ENCODE results near the gene GABRP. TPM values are rescaled to one million over a fixed set of nuclear protein-coding genes. Genes with fewer than 3 reads are reported as not detected.

GABRP gene
- total RNA-seq, 1 donor, result under 0.01 TPM

DNA sequence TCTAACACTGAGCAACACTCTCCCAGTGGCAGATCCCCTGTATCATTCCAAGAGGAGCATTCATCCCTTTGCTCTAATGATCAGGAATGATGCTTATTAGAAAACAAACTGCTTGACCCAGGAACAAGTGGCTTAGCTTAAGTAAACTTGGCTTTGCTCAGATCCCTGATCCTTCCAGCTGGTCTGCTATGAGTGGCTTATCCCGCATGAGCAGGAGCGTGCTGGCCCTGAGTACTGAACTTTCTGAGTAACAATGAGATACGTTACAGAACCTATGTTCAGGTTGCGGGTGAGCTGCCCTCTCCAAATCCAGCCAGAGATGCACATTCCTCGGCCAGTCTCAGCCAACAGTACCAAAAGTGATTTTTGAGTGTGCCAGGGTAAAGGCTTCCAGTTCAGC, 29.7 kb downstream of the GABRP start:
- H3K4me3 ChIP-seq (ENCODE audit: insufficient read depth, low read length), result no peak overlapping the region
- H4K20me1 ChIP-seq (ENCODE audit: insufficient read depth, low read length), result no peaks in the 10 kb centered on the region
- no peaks in the 10 kb centered on the region for H3K36me3 ChIP-seq (ENCODE audit: insufficient read depth, low read length)
- no peak overlapping the region for H3K27ac ChIP-seq (ENCODE audit: low read depth, low read length)
- no peak overlapping the region for H3K4me2 ChIP-seq (ENCODE audit: insufficient read depth, low read length)
- no peak for DNase-seq (ENCODE audit: insufficient read length, low spot score, missing footprints)
- TF ChIP-seq, protein P1, sequence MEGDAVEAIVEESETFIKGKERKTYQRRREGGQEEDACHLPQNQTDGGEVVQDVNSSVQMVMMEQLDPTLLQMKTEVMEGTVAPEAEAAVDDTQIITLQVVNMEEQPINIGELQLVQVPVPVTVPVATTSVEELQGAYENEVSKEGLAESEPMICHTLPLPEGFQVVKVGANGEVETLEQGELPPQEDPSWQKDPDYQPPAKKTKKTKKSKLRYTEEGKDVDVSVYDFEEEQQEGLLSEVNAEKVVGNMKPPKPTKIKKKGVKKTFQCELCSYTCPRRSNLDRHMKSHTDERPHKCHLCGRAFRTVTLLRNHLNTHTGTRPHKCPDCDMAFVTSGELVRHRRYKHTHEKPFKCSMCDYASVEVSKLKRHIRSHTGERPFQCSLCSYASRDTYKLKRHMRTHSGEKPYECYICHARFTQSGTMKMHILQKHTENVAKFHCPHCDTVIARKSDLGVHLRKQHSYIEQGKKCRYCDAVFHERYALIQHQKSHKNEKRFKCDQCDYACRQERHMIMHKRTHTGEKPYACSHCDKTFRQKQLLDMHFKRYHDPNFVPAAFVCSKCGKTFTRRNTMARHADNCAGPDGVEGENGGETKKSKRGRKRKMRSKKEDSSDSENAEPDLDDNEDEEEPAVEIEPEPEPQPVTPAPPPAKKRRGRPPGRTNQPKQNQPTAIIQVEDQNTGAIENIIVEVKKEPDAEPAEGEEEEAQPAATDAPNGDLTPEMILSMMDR (IDR thresholded peaks at IDR 0.05; ENCODE audit: extremely low read depth, low read depth, low read length), result no peak
- no peaks in the 10 kb centered on the region for H3K9me3 ChIP-seq (ENCODE audit: low read depth, low read length)
- no peaks in the 10 kb centered on the region for H3K4me1 ChIP-seq (ENCODE audit: insufficient read depth, low read length)
- H2AFZ ChIP-seq (ENCODE audit: low read length), result no peak overlapping the region
- no peaks in the 10 kb centered on the region for H3K79me2 ChIP-seq (ENCODE audit: insufficient read depth, low read length)
- H3K27me3 ChIP-seq (ENCODE audit: insufficient read depth, low read length), result no peaks in the 10 kb centered on the region

DNA sequence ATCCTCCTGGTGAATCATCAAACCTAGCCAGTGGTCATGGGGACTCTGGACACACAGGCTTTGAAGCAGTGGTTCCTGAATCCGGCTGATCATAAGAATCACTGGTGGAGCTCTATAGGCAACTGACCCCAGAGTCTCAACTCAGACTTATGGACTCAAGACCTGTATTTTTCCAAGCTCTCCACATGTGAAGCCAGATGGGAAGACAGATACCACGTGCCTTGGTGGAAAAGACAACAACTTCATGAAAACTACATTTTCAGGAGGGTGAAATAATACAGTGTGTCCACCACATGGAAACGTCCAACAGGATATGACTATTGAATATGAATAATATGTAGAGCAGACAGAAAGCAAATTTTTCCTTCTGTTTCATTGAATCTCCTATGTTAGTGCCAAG, 33.7 kb downstream of the GABRP start:
- Histone ChIP-seq H4K20me1 (ENCODE audit: insufficient read depth, low read length) (no peaks in the 10 kb centered on the region), H3K79me2 (ENCODE audit: insufficient read depth, low read length) (no peaks in the 10 kb centered on the region), H3K27ac (ENCODE audit: low read depth, low read length) (no peak overlapping the region), H3K36me3 (ENCODE audit: insufficient read depth, low read length) (no peaks in the 10 kb centered on the region), H3K4me2 (ENCODE audit: insufficient read depth, low read length) (no peak overlapping the region), H3K4me3 (ENCODE audit: insufficient read depth, low read length) (no peak overlapping the region), H2AFZ (ENCODE audit: low read length) (no peak overlapping the region), H3K4me1 (ENCODE audit: insufficient read depth, low read length) (peaks cover 4% of the 10 kb centered on the region), H3K27me3 (ENCODE audit: insufficient read depth, low read length) (no peaks in the 10 kb centered on the region), H3K9me3 (ENCODE audit: low read depth, low read length) (no peaks in the 10 kb centered on the region)
- TF ChIP-seq, protein P1 (IDR thresholded peaks at IDR 0.05; ENCODE audit: extremely low read depth, low read depth, low read length), result no peak
- no peak for DNase-seq (ENCODE audit: insufficient read length, low spot score, missing footprints)

DNA sequence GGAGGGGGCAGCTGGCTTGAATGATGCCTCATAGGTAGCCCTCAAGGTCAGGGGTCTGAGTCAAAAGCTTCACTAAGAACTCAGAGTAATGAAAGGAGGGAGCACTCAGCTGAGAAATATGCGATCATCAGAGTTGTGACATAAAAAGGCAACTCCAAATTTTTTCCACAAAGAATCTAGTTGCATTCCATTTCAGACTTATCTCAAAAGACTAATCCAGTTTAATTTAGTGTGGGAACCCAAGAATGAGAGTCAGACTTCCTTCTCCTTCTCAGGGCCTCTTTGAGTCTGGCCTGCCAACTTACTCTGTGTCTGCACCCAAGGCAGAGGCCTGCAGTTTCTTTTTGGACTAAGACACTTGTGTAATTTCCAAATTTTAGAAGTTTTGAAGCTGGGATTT, 34.7 kb downstream of the GABRP start:
- H2AFZ ChIP-seq (ENCODE audit: low read length), result no peak overlapping the region
- DNase-seq (ENCODE audit: insufficient read length, low spot score, missing footprints), result no peak
- no peaks in the 10 kb centered on the region for H3K36me3 ChIP-seq (ENCODE audit: insufficient read depth, low read length)
- TF ChIP-seq, protein P1 (IDR thresholded peaks at IDR 0.05; ENCODE audit: extremely low read depth, low read depth, low read length), result no peak
- no peaks in the 10 kb centered on the region for H3K79me2 ChIP-seq (ENCODE audit: insufficient read depth, low read length)
- peak overlapping the region; percentile 71 for H3K27ac ChIP-seq (ENCODE audit: low read depth, low read length)
- peaks cover 4% of the 10 kb centered on the region for H3K4me1 ChIP-seq (ENCODE audit: insufficient read depth, low read length)
- H4K20me1 ChIP-seq (ENCODE audit: insufficient read depth, low read length), result no peaks in the 10 kb centered on the region
- H3K4me3 ChIP-seq (ENCODE audit: insufficient read depth, low read length), result no peak overlapping the region
- H3K4me2 ChIP-seq (ENCODE audit: insufficient read depth, low read length), result peak overlapping the region; percentile 10
- no peaks in the 10 kb centered on the region for H3K27me3 ChIP-seq (ENCODE audit: insufficient read depth, low read length)
- H3K9me3 ChIP-seq (ENCODE audit: low read depth, low read length), result no peaks in the 10 kb centered on the region

DNA sequence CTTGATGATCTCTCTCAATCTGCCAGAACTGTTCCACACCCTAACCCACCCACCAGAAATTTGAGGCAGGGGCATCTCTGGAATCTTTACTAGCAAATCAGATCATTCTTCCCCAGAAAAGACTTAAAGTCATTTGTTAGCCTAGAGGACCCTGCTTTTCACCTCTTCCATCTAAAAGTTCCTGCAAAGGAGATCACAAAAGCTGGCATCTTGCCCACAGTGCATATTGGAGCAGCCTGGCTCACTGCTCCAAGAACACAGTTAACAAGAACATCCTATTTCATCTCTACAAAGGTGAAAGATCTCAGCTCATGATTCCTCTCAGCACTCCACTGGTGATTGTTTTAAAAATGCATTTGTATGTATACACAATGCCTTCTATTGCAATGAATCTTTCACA, 36.3 kb downstream of the GABRP start:
- Histone ChIP-seq H2AFZ (ENCODE audit: low read length) (no peak overlapping the region), H3K79me2 (ENCODE audit: insufficient read depth, low read length) (no peaks in the 10 kb centered on the region), H3K4me3 (ENCODE audit: insufficient read depth, low read length) (no peak overlapping the region), H3K27me3 (ENCODE audit: insufficient read depth, low read length) (no peaks in the 10 kb centered on the region), H3K4me1 (ENCODE audit: insufficient read depth, low read length) (peaks cover 4% of the 10 kb centered on the region), H4K20me1 (ENCODE audit: insufficient read depth, low read length) (no peaks in the 10 kb centered on the region), H3K36me3 (ENCODE audit: insufficient read depth, low read length) (no peaks in the 10 kb centered on the region), H3K9me3 (ENCODE audit: low read depth, low read length) (no peaks in the 10 kb centered on the region), H3K27ac (ENCODE audit: low read depth, low read length) (no peak overlapping the region), H3K4me2 (ENCODE audit: insufficient read depth, low read length) (no peak overlapping the region)
- TF ChIP-seq, protein P1 (IDR thresholded peaks at IDR 0.05; ENCODE audit: extremely low read depth, low read depth, low read length), result no peak
- no peak for DNase-seq (ENCODE audit: insufficient read length, low spot score, missing footprints)
